Neural cell (in vitro differentiated cells): ENCODE results near the gene PRAMEF4. TPM values are rescaled to one million over a fixed set of nuclear protein-coding genes. Genes with fewer than 3 reads are reported as not detected.
"Not testable (repeated sequence)": the region's sequence is repeated elsewhere in the genome, so short reads cannot be mapped to it uniquely, and the experiment has no call there.

Experiments used
- H2AFZ ChIP-seq: fragments of 200-600, 300-800 bp; sonication (generic), shearing (Covaris generic); 2 replicates; pipeline ENCODE4 v1.6.0; 2014; ENCODE audit warnings: low read depth, mild to moderate bottlenecking, antibody characterized with exemption, low read length, moderate library complexity
- H3F3A ChIP-seq: fragments of 200-600 bp; shearing (Covaris generic); 2 replicates; pipeline ENCODE4 v1.6.1; 2016; ENCODE audit warnings: mild to moderate bottlenecking, moderate library complexity, mixed read lengths, antibody characterized with exemption, low read length; ENCODE audit not compliant: insufficient read depth, poor library complexity, severe bottlenecking
- H3K27ac ChIP-seq: fragments of 200-600, 300-800 bp; sonication (generic), shearing (Covaris generic); 2 replicates; pipeline ENCODE4 v1.5.1; 2014; ENCODE audit warnings: mild to moderate bottlenecking, low read length, moderate library complexity
- H3K27me3 ChIP-seq: fragments of 300-800, 200-600 bp; sonication (generic), shearing (Covaris generic); 2 replicates; pipeline ENCODE4 v1.6.0; 2014; ENCODE audit warnings: mild to moderate bottlenecking, low read depth, low read length, moderate library complexity; ENCODE audit not compliant: insufficient read depth
- H3K36me3 ChIP-seq: fragments of 300-800, 200-600 bp; sonication (generic), shearing (Covaris generic); 2 replicates; pipeline ENCODE4 v1.5.1; 2014; ENCODE audit warnings: mild to moderate bottlenecking, antibody characterized with exemption, low read length, moderate library complexity; ENCODE audit not compliant: insufficient read depth
- H3K4me2 ChIP-seq: fragments of 300-800, 200-600 bp; sonication (generic), shearing (Covaris generic); 2 replicates; pipeline ENCODE4 v1.6.0; 2014; ENCODE audit warnings: mild to moderate bottlenecking, low read length
- H3K4me3 ChIP-seq: fragments of 300-800, 200-600 bp; sonication (generic), shearing (Covaris generic); 2 replicates; pipeline ENCODE4 v1.5.1; 2014; ENCODE audit warnings: mild to moderate bottlenecking, low read length, moderate library complexity
- H3K79me2 ChIP-seq: fragments of 200-600 bp; shearing (Covaris generic); replicated peaks from 2 replicates; pipeline ENCODE4 v1.6.0; 2014; ENCODE audit warnings: mild to moderate bottlenecking, low read length, moderate library complexity; ENCODE audit not compliant: insufficient read depth
- H3K9ac ChIP-seq: fragments of 300-800, 200-600 bp; sonication (generic), shearing (Covaris generic); 2 replicates; pipeline ENCODE4 v1.6.1; 2016; ENCODE audit warnings: mild to moderate bottlenecking, low read length, mixed read lengths
- H3K9me2 ChIP-seq: fragments of 200-600 bp; shearing (Covaris generic); 2 replicates; pipeline ENCODE4 v1.6.1; 2016; ENCODE audit warnings: mild to moderate bottlenecking, low read length, mixed read lengths; ENCODE audit not compliant: insufficient read depth
- H3K9me3 ChIP-seq: fragments of 200-600, 300-800 bp; sonication (generic), shearing (Covaris generic); 2 replicates; pipeline ENCODE4 v1.6.1; 2016; ENCODE audit warnings: mild to moderate bottlenecking, mixed run types, low read length, moderate library complexity, mixed read lengths
- H4K20me1 ChIP-seq: fragments of 200-600 bp; shearing (Covaris generic); 2 replicates; pipeline ENCODE4 v1.6.1; 2016; ENCODE audit warnings: mild to moderate bottlenecking, mixed run types; ENCODE audit not compliant: insufficient read depth
- polyA minus RNA-seq: library from RNA; depleted of rRNA, polyadenylated mRNA; stranded (reverse); fragments of >200 nt; gene quantifications from 2 replicates; pipeline ENCODE4 v1.2.3, GENCODE V29; 2014
- polyA plus RNA-seq: library from polyadenylated mRNA; depleted of rRNA; stranded (reverse); fragments of >200 nt; gene quantifications from 2 replicates; pipeline ENCODE4 v1.2.3, GENCODE V29; 2014

Gene PRAMEF4
- polyA plus RNA-seq (not detected in 2 replicates), polyA minus RNA-seq (not detected in 2 replicates)

- not testable (repeated sequence) for H3F3A ChIP-seq, H3K9ac ChIP-seq, H3K27ac ChIP-seq, H2AFZ ChIP-seq, H3K4me2 ChIP-seq, H3K36me3 ChIP-seq, H3K27me3 ChIP-seq, H3K9me2 ChIP-seq, H3K9me3 ChIP-seq, H4K20me1 ChIP-seq, H3K79me2 ChIP-seq, H3K4me3 ChIP-seq
Observed at GRCh38 chr1:12886101-12886500, at the start of gene PRAMEF4. PRAMEF4 (minus strand) TSS chr1:12886201; CDS start chr1:12883394, 2,807 bp downstream.

GRCh38 chr1:12924368-12924767 lies 38.4 kb upstream of the PRAMEF4 start:
- H3K9ac ChIP-seq, H3K79me2 ChIP-seq, H3K9me3 ChIP-seq, H3F3A ChIP-seq, H3K9me2 ChIP-seq, H3K4me2 ChIP-seq, H3K27me3 ChIP-seq, H3K27ac ChIP-seq, H4K20me1 ChIP-seq, H3K4me3 ChIP-seq, H3K36me3 ChIP-seq, H2AFZ ChIP-seq: not testable (repeated sequence)

GRCh38 chr1:12921749-12922148 lies 35.7 kb upstream of the PRAMEF4 start:
- not testable (repeated sequence) for H3K9me2 ChIP-seq, H3K27me3 ChIP-seq, H3K4me2 ChIP-seq, H3K9me3 ChIP-seq, H4K20me1 ChIP-seq, H3K4me3 ChIP-seq, H2AFZ ChIP-seq, H3K27ac ChIP-seq, H3K36me3 ChIP-seq, H3K9ac ChIP-seq, H3F3A ChIP-seq, H3K79me2 ChIP-seq

- H3K36me3 ChIP-seq, H3K9me2 ChIP-seq, H2AFZ ChIP-seq, H3K4me2 ChIP-seq, H3F3A ChIP-seq, H4K20me1 ChIP-seq, H3K79me2 ChIP-seq, H3K27ac ChIP-seq, H3K4me3 ChIP-seq, H3K9me3 ChIP-seq, H3K27me3 ChIP-seq, H3K9ac ChIP-seq: not testable (repeated sequence)
Observed at GRCh38 chr1:12916310-12916709, 30.3 kb upstream of the PRAMEF4 start, which contains the start of gene PRAMEF7. PRAMEF7 (plus strand) TSS chr1:12916610; CDS start chr1:12917693, 1,083 bp downstream.

GRCh38 chr1:12903793-12904572 lies 18.0 kb upstream of the PRAMEF4 start:
- H3K79me2 ChIP-seq, H3K9ac ChIP-seq, H4K20me1 ChIP-seq, H3F3A ChIP-seq, H3K9me2 ChIP-seq, H3K27ac ChIP-seq, H3K4me2 ChIP-seq, H3K9me3 ChIP-seq, H3K36me3 ChIP-seq, H3K4me3 ChIP-seq, H3K27me3 ChIP-seq, H2AFZ ChIP-seq: not testable (repeated sequence)

- H3K9me2 ChIP-seq, H4K20me1 ChIP-seq, H3K4me3 ChIP-seq, H3K9ac ChIP-seq, H3K4me2 ChIP-seq, H3F3A ChIP-seq, H3K36me3 ChIP-seq, H3K9me3 ChIP-seq, H3K27me3 ChIP-seq, H3K79me2 ChIP-seq, H3K27ac ChIP-seq, H2AFZ ChIP-seq: not testable (repeated sequence)
Observed at GRCh38 chr1:12899186-12899585, 13.2 kb upstream of the PRAMEF4 start.

GRCh38 chr1:12898170-12898569 lies 12.2 kb upstream of the PRAMEF4 start, which contains the start of gene PRAMEF10:
PRAMEF10 (minus strand) TSS chr1:12898270; CDS start chr1:12895847, 2,423 bp downstream.
- H3K27ac ChIP-seq, H2AFZ ChIP-seq, H3K79me2 ChIP-seq, H3K4me3 ChIP-seq, H3F3A ChIP-seq, H4K20me1 ChIP-seq, H3K9me3 ChIP-seq, H3K9me2 ChIP-seq, H3K27me3 ChIP-seq, H3K9ac ChIP-seq, H3K4me2 ChIP-seq, H3K36me3 ChIP-seq: not testable (repeated sequence)

- H2AFZ ChIP-seq, H3K9me3 ChIP-seq, H3K4me3 ChIP-seq, H4K20me1 ChIP-seq, H3K9ac ChIP-seq, H3K27ac ChIP-seq, H3K79me2 ChIP-seq, H3F3A ChIP-seq, H3K9me2 ChIP-seq, H3K27me3 ChIP-seq, H3K4me2 ChIP-seq, H3K36me3 ChIP-seq: not testable (repeated sequence)
Observed at GRCh38 chr1:12878453-12878852, 7.5 kb downstream of the PRAMEF4 start.
